ENCODE results near the gene MINDY3. TPM values are rescaled to one million over a fixed set of nuclear protein-coding genes. Genes with fewer than 3 reads are reported as not detected.
"Not testable (repeated sequence)": the region's sequence is repeated elsewhere in the genome, so short reads cannot be mapped to it uniquely, and the experiment has no call there.

The MINDY3 gene
- total RNA-seq = 10 to 100 TPM; 32.4 to 47.8 TPM
- long read RNA-seq, donor 1, transcript MINDY3-201 (15 exons, 2,381 nt) = major isoform, 6 of 9 reads
- long read RNA-seq, donor 1, partial matches to known transcripts = 1 of 9 reads
- long read RNA-seq, donor 1, other reads (novel, unspliced or antisense) = 2 of 9 reads
- long read RNA-seq, donor 2, transcript MINDY3-201 (15 exons, 2,381 nt) = major isoform, 24 of 76 reads
- long read RNA-seq, donor 2, partial matches to known transcripts = 4 of 76 reads
- long read RNA-seq, donor 2, other reads (novel, unspliced or antisense) = 48 of 76 reads

- intact Hi-C loops (cut with DNase I) = no loop called here
- peak; percentile 94 for DNase-seq (ENCODE audit: low spot score)
These were observed at the start of gene MINDY3 for GRCh38 chr10:15859906-15860691. TSS of gene MINDY3 (minus strand) at chr10:15860507. CDS start at chr10:15860299, 208 bp downstream.

- intact Hi-C loops (cut with DNase I) = loop anchor here in 1 of 2 donors (10.0 kb wide), 1 partner anchor 873 kb away; no protein-coding TSS in a partner anchor
- no peak for DNase-seq (ENCODE audit: low spot score)
These were observed 41.6 kb upstream of the MINDY3 start for GRCh38 chr10:15901889-15902288.

GRCh38 chr10:15898046-15898445 lies 37.7 kb upstream of the MINDY3 start:
- intact Hi-C loops (cut with DNase I) = no loop called here
- no peak for DNase-seq (ENCODE audit: low spot score)

- DNase-seq (ENCODE audit: low spot score) = no peak
- intact Hi-C loops (cut with DNase I) = no loop called here
These were observed 37.0 kb upstream of the MINDY3 start for GRCh38 chr10:15897287-15897686.

- intact Hi-C loops (cut with DNase I) = no loop called here
- no peak for DNase-seq (ENCODE audit: low spot score)
These were observed 36.3 kb upstream of the MINDY3 start for GRCh38 chr10:15896654-15897053.

GRCh38 chr10:15884447-15884846 lies 24.1 kb upstream of the MINDY3 start:
- no peak for DNase-seq (ENCODE audit: low spot score)
- intact Hi-C loops (cut with DNase I) = no loop called here

GRCh38 chr10:15881542-15881941 lies 21.2 kb upstream of the MINDY3 start:
- no peak for DNase-seq (ENCODE audit: low spot score)
- intact Hi-C loops (cut with DNase I) = no loop called here

- DNase-seq (ENCODE audit: low spot score) = no peak
- intact Hi-C loops (cut with DNase I) = no loop called here
These were observed 19.4 kb upstream of the MINDY3 start for GRCh38 chr10:15879663-15880062.

GRCh38 chr10:15879058-15879457 lies 18.8 kb upstream of the MINDY3 start:
- intact Hi-C loops (cut with DNase I) = no loop called here

GRCh38 chr10:15877836-15878576 lies 17.7 kb upstream of the MINDY3 start:
- intact Hi-C loops (cut with DNase I) = no loop called here
- no peak for DNase-seq (ENCODE audit: low spot score)

More at GRCh38 chr10:15879058-15879457, 18.8 kb upstream of the MINDY3 start:
- DNase-seq (ENCODE audit: low spot score) = no peak

GRCh38 chr10:15876274-15876673 lies 16.0 kb upstream of the MINDY3 start:
- DNase-seq (ENCODE audit: low spot score); intact Hi-C loops (cut with DNase I): not testable (repeated sequence)

- DNase-seq (ENCODE audit: low spot score); intact Hi-C loops (cut with DNase I): not testable (repeated sequence)
These were observed 12.3 kb upstream of the MINDY3 start for GRCh38 chr10:15872645-15873044.

GRCh38 chr10:15871823-15872222 lies 11.5 kb upstream of the MINDY3 start:
- DNase-seq (ENCODE audit: low spot score) = no peak
- intact Hi-C loops (cut with DNase I) = no loop called here

- intact Hi-C loops (cut with DNase I) = no loop called here
- DNase-seq (ENCODE audit: low spot score) = no peak
These were observed 9.6 kb upstream of the MINDY3 start for GRCh38 chr10:15869935-15870334.

GRCh38 chr10:15868006-15868405 lies 7.7 kb upstream of the MINDY3 start:
- intact Hi-C loops (cut with DNase I) = no loop called here
- no peak for DNase-seq (ENCODE audit: low spot score)

GRCh38 chr10:15865304-15865703 lies 5.0 kb upstream of the MINDY3 start:
- intact Hi-C loops (cut with DNase I) = no loop called here
- DNase-seq (ENCODE audit: low spot score) = no peak

GRCh38 chr10:15864419-15864818 lies 4.1 kb upstream of the MINDY3 start:
- intact Hi-C loops (cut with DNase I) = no loop called here
- no peak for DNase-seq (ENCODE audit: low spot score)

GRCh38 chr10:15863733-15864132 lies 3.4 kb upstream of the MINDY3 start:
- intact Hi-C loops (cut with DNase I) = no loop called here

GRCh38 chr10:15863323-15863722 lies 3.0 kb upstream of the MINDY3 start:
- intact Hi-C loops (cut with DNase I) = no loop called here
- DNase-seq (ENCODE audit: low spot score) = no peak

More at GRCh38 chr10:15863733-15864132, 3.4 kb upstream of the MINDY3 start:
- no peak for DNase-seq (ENCODE audit: low spot score)

- intact Hi-C loops (cut with DNase I) = no loop called here
These were observed 440 bp upstream of the MINDY3 start for GRCh38 chr10:15860692-15861201.

More at GRCh38 chr10:15860692-15861201, 440 bp upstream of the MINDY3 start:
- no peak for DNase-seq (ENCODE audit: low spot score)

Measured in posterior vena cava (tissue), 2 donors.